HEK293 (cell line): ENCODE results near the gene ZNF652.
"Not testable (repeated sequence)": the region's sequence is repeated elsewhere in the genome, so short reads cannot be mapped to it uniquely, and the experiment has no call there.

Experiments
- CTCF ChIA-PET: fragments of 350-600 bp; formaldehyde crosslinking; extraction: SDS; loops from one replicate; lab custom pipeline; 2021; ENCODE audit warnings: antibody characterized with exemption; lab: Yijun Ruan, JAX
- POLR2A ChIA-PET: fragments of 300-600 bp; formaldehyde crosslinking; extraction: SDS; loops from one replicate; lab custom pipeline; 2020; ENCODE audit warnings: antibody characterized with exemption, inconsistent platforms; lab: Yijun Ruan, JAX
- H3K27ac ChIP-seq: fragments of 200-500 bp; sonication (Bioruptor generic); 2 replicates; pipeline ENCODE4 v1.5.1; 2014; ENCODE audit warnings: low read depth, low read length, control low read depth, inconsistent platforms; ENCODE audit errors: extremely low read depth
- H3K36me3 ChIP-seq, 2 experiments: fragments of 200-500 bp in 1 of 2; sonication (Bioruptor generic) in 1 of 2; 1 replicate in 1 of 2; 2 replicates in 1 of 2; pipeline ENCODE4 v1.5.1; 2014 to 2017; ENCODE audit warnings: inconsistent platforms in 2 of 2, low read length in 2 of 2; ENCODE audit not compliant: control insufficient read depth in 2 of 2, insufficient read depth in 1 of 2
- H3K4me1 ChIP-seq: fragments of 200-500 bp; sonication (Bioruptor generic); 2 replicates; pipeline ENCODE4 v1.5.1; 2014; ENCODE audit warnings: mild to moderate bottlenecking, low read length, inconsistent platforms; ENCODE audit not compliant: control insufficient read depth, insufficient read depth
- H3K4me3 ChIP-seq: 2 replicates; pipeline ENCODE4 v1.5.1; 2011; ENCODE audit warnings: low read depth, mild to moderate bottlenecking, control low read depth, low read length, moderate library complexity
- H3K9me3 ChIP-seq: fragments of 200-500 bp; sonication (Bioruptor generic); 2 replicates; pipeline ENCODE4 v1.5.1; 2014; ENCODE audit warnings: low read depth, low read length, inconsistent platforms; ENCODE audit not compliant: control insufficient read depth, insufficient read depth
- ATF2 ChIP-seq: fragments of 450-650 bp; formaldehyde crosslinking; IDR thresholded peaks from 2 replicates; pipeline ENCODE4 v1.5.1; 2016; ENCODE audit warnings: missing biosample characterization, missing genetic modification characterization, low read depth
- BCL11A ChIP-seq: fragments of 450-650 bp; formaldehyde crosslinking; IDR thresholded peaks from 2 replicates; pipeline ENCODE4 v1.5.1; 2016; ENCODE audit warnings: low read depth, missing biosample characterization, missing genetic modification characterization
- EGR2 ChIP-seq: fragments of 450-650 bp; formaldehyde crosslinking; IDR thresholded peaks from 2 replicates; pipeline ENCODE4 v1.5.1; 2016; ENCODE audit warnings: low read depth, missing biosample characterization, missing genetic modification characterization
- PRDM4 ChIP-seq: fragments of 450-650 bp; formaldehyde crosslinking; IDR thresholded peaks from 2 replicates; pipeline ENCODE4 v1.5.1; 2017; ENCODE audit warnings: missing biosample characterization, missing genetic modification characterization
- SALL2 ChIP-seq: fragments of 450-650 bp; formaldehyde crosslinking; IDR thresholded peaks from 2 replicates; pipeline ENCODE4 v1.5.0; 2017; ENCODE audit warnings: missing biosample characterization, mild to moderate bottlenecking, missing genetic modification characterization, borderline replicate concordance
- YY2 ChIP-seq: fragments of 450-650 bp; formaldehyde crosslinking; IDR thresholded peaks from 2 replicates; pipeline ENCODE4 v1.5.1; 2016; ENCODE audit warnings: missing biosample characterization, missing genetic modification characterization
- ZFP69B ChIP-seq: fragments of 450-650 bp; formaldehyde crosslinking; IDR thresholded peaks from 2 replicates; pipeline ENCODE4 v1.5.1; 2016; ENCODE audit warnings: missing biosample characterization, missing genetic modification characterization
- ZNF10 ChIP-seq: fragments of 450-650 bp; formaldehyde crosslinking; IDR thresholded peaks from 2 replicates; pipeline ENCODE4 v1.5.1; 2017; ENCODE audit warnings: missing biosample characterization, missing genetic modification characterization
- ZNF133 ChIP-seq: fragments of 450-650 bp; formaldehyde crosslinking; IDR thresholded peaks from 2 replicates; pipeline ENCODE4 v1.5.1; 2016; ENCODE audit warnings: missing biosample characterization, missing genetic modification characterization
- ZNF157 ChIP-seq: fragments of 450-650 bp; formaldehyde crosslinking; IDR thresholded peaks from 2 replicates; pipeline ENCODE4 v1.5.1; 2016; ENCODE audit warnings: missing biosample characterization, missing genetic modification characterization
- ZNF184 ChIP-seq: fragments of 450-650 bp; IDR thresholded peaks from 2 replicates; pipeline ENCODE4 v1.5.1; 2018; ENCODE audit warnings: missing biosample characterization, mild to moderate bottlenecking, missing genetic modification characterization
- ZNF221 ChIP-seq: fragments of 450-650 bp; formaldehyde crosslinking; IDR thresholded peaks from 2 replicates; pipeline ENCODE4 v1.5.1; 2017; ENCODE audit warnings: missing biosample characterization, missing genetic modification characterization, borderline replicate concordance
- ZNF362 ChIP-seq: fragments of 450-650 bp; formaldehyde crosslinking; IDR thresholded peaks from 2 replicates; pipeline ENCODE4 v1.5.1; 2016; ENCODE audit warnings: missing biosample characterization, missing genetic modification characterization
- ZNF521 ChIP-seq: fragments of 450-650 bp; formaldehyde crosslinking; IDR thresholded peaks from 2 replicates; pipeline ENCODE4 v1.5.1; 2017; ENCODE audit warnings: missing biosample characterization, mild to moderate bottlenecking, missing genetic modification characterization
- ZNF76 ChIP-seq: fragments of 450-650 bp; formaldehyde crosslinking; IDR thresholded peaks from 2 replicates; pipeline ENCODE4; 2016; ENCODE audit warnings: low read depth, missing biosample characterization, missing genetic modification characterization, borderline replicate concordance
- ZNF837 ChIP-seq: fragments of 450-650 bp; formaldehyde crosslinking; IDR thresholded peaks from 2 replicates; pipeline ENCODE4 v1.5.1; 2016; ENCODE audit warnings: missing biosample characterization, missing genetic modification characterization
- ZSCAN23 ChIP-seq: fragments of 450-650 bp; formaldehyde crosslinking; IDR thresholded peaks from 2 replicates; pipeline ENCODE4 v1.5.1; 2016; ENCODE audit warnings: missing biosample characterization, missing genetic modification characterization
- TF ChIP-seq, protein P1 (sequence below): fragments of 450-650 bp; formaldehyde crosslinking; IDR thresholded peaks from 2 replicates; pipeline ENCODE4 v1.5.1; 2017; ENCODE audit warnings: missing biosample characterization, missing genetic modification characterization
- TF ChIP-seq, protein P2 (sequence below): fragments of 450-650 bp; formaldehyde crosslinking; IDR thresholded peaks from 2 replicates; pipeline ENCODE4 v1.5.1; 2017; ENCODE audit warnings: missing biosample characterization, missing genetic modification characterization
- TF ChIP-seq, protein P3 (sequence below): fragments of 450-650 bp; formaldehyde crosslinking; conservative IDR thresholded peaks from 2 replicates; pipeline ENCODE4 v1.5.1; 2016; ENCODE audit warnings: low read depth, missing biosample characterization, missing genetic modification characterization

Gene ZNF652

DNA sequence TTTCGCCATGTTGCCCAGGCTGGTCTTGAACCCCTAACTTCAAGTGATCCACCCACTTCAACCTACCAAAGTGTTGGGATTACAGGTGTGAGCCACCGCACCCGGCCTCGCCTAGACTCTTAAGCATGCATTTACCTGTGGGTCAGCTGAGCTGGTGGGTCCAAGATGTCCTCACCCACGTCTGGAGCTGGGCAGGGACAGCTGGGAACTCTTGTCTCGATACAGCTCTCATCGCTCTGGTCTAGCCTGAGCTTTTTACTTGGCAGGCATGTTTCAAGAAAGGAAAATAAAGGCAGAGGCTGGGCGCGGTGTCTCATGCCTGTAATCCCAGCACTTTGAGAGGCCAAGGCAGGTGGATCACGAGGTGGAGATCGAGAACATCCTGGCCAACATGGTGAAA is 74.6 kb downstream of the ZNF652 start (continued):
- TF ChIP-seq ZNF221 (tag by site-specific recombination) (no peak), ZSCAN23 (tag by site-specific recombination) (no peak), YY2 (tag by site-specific recombination) (no peak), ZNF521 (tag by site-specific recombination) (no peak), ZNF837 (tag by site-specific recombination) (no peak), BCL11A (no peak)

GRCh38 chr17:49286261-49286973 is 75.6 kb downstream of the ZNF652 start:
- H3K4me3 ChIP-seq, H3K9me3 ChIP-seq, POLR2A ChIA-PET, H3K27ac ChIP-seq, H3K4me1 ChIP-seq: not testable (repeated sequence)
- peaks cover 4 to 13% of the 10 kb centered on the region in 2 experiments; a peak in 1 of 3 replicates for H3K36me3 ChIP-seq
- CTCF ChIA-PET = interaction anchor here (0.7 to 1.7 kb wide), 2 partner anchors 8 to 11 kb away, joined by 5 to 8 read pairs; no protein-coding TSS in a partner anchor
- peak; percentile 59; the same call in 1 of the 2 replicates for TF ChIP-seq ZNF362
- TF ChIP-seq, all 188 proteins: peak for 1; not testable (repeated sequence) for 187

DNA sequence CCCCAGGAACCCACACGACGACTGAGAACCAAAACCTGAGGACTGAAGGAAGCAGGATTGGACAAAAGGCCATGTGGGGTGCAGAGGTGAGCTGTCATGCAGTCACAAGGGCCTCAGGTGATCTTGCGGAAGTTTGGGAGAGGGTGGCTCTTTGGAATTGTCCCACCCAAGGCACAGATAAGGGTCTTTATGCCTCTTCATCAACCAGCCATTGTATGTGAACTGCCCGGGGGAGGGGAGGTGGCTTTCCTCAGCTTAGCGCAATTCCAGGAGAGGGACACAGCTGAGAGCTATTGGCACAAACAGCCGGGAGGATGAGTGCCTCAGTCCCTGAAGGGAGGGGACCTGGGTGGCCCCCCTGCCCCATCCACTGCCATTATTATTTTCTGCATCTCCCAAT is 76.3 kb downstream of the ZNF652 start:
- no peaks in the 10 kb centered on the region for H3K4me1 ChIP-seq
- H3K9me3 ChIP-seq = no peaks in the 10 kb centered on the region
- no peak overlapping the region for H3K4me3 ChIP-seq
- peaks cover 4 to 9% of the 10 kb centered on the region in 2 experiments; a peak in 1 of 3 replicates for H3K36me3 ChIP-seq
- ChIA-PET POLR2A (no interaction called here), CTCF (interaction anchor here (0.6 kb wide), 1 partner anchor 62 kb away, joined by 3 read pairs; no protein-coding TSS in a partner anchor)
- no peak overlapping the region for H3K27ac ChIP-seq
- TF ChIP-seq ATF2 (tag by site-specific recombination) (no peak), SALL2 (tag by site-specific recombination) (no peak), ZNF184 (tag by site-specific recombination) (no peak), EGR2 (tag by site-specific recombination) (no peak), ZFP69B (tag by site-specific recombination) (no peak), PRDM4 (no peak), ZNF157 (no peak), ZNF10 (tag by site-specific recombination) (no peak), ZNF133 (tag by site-specific recombination) (no peak), ZNF76 (tag by site-specific recombination) (no peak)
- TF ChIP-seq, protein P1, sequence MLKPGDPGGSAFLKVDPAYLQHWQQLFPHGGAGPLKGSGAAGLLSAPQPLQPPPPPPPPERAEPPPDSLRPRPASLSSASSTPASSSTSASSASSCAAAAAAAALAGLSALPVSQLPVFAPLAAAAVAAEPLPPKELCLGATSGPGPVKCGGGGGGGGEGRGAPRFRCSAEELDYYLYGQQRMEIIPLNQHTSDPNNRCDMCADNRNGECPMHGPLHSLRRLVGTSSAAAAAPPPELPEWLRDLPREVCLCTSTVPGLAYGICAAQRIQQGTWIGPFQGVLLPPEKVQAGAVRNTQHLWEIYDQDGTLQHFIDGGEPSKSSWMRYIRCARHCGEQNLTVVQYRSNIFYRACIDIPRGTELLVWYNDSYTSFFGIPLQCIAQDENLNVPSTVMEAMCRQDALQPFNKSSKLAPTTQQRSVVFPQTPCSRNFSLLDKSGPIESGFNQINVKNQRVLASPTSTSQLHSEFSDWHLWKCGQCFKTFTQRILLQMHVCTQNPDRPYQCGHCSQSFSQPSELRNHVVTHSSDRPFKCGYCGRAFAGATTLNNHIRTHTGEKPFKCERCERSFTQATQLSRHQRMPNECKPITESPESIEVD (tag by site-specific recombination) = no peak
- TF ChIP-seq, protein P2, sequence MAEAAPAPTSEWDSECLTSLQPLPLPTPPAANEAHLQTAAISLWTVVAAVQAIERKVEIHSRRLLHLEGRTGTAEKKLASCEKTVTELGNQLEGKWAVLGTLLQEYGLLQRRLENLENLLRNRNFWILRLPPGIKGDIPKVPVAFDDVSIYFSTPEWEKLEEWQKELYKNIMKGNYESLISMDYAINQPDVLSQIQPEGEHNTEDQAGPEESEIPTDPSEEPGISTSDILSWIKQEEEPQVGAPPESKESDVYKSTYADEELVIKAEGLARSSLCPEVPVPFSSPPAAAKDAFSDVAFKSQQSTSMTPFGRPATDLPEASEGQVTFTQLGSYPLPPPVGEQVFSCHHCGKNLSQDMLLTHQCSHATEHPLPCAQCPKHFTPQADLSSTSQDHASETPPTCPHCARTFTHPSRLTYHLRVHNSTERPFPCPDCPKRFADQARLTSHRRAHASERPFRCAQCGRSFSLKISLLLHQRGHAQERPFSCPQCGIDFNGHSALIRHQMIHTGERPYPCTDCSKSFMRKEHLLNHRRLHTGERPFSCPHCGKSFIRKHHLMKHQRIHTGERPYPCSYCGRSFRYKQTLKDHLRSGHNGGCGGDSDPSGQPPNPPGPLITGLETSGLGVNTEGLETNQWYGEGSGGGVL = no peak
- TF ChIP-seq, protein P3, sequence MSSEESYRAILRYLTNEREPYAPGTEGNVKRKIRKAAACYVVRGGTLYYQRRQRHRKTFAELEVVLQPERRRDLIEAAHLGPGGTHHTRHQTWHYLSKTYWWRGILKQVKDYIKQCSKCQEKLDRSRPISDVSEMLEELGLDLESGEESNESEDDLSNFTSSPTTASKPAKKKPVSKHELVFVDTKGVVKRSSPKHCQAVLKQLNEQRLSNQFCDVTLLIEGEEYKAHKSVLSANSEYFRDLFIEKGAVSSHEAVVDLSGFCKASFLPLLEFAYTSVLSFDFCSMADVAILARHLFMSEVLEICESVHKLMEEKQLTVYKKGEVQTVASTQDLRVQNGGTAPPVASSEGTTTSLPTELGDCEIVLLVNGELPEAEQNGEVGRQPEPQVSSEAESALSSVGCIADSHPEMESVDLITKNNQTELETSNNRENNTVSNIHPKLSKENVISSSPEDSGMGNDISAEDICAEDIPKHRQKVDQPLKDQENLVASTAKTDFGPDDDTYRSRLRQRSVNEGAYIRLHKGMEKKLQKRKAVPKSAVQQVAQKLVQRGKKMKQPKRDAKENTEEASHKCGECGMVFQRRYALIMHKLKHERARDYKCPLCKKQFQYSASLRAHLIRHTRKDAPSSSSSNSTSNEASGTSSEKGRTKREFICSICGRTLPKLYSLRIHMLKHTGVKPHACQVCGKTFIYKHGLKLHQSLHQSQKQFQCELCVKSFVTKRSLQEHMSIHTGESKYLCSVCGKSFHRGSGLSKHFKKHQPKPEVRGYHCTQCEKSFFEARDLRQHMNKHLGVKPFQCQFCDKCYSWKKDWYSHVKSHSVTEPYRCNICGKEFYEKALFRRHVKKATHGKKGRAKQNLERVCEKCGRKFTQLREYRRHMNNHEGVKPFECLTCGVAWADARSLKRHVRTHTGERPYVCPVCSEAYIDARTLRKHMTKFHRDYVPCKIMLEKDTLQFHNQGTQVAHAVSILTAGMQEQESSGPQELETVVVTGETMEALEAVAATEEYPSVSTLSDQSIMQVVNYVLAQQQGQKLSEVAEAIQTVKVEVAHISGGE (tag by site-specific recombination) = no peak
